Cardiac septum (tissue), 1 donor: Measurements from ENCODE around the gene SLC46A3. TPM values are rescaled to one million over a fixed set of nuclear protein-coding genes. Genes with fewer than 3 reads are reported as not detected.

ENCODE experiments used
- DNase-seq: peaks from one replicate; pipeline ENCODE4 v3.0.0-alpha.2; 2020; ENCODE audit warnings: low spot score
- intact Hi-C: fragments of 100-400 bp; cut with DNase I; formaldehyde crosslinking; loops from one replicate; pipeline ENCODE4 v1.14.0; 2022
- total RNA-seq: library from RNA; stranded (reverse); fragmentation: NEBNext Ultra II Directional; extraction: Animal tissue kit (Norgen Biotek cat#: 25700); gene quantifications from one replicate; pipeline ENCODE4 v1.2.1, GENCODE V29; 2021
- donor health status: DM: no; HTN: no; CAD: no.

Gene SLC46A3
- total RNA-seq, 1 donor from 2014 or later = 9.9 TPM

GRCh38 chr13:28650284-28650683, 68.5 kb downstream of the SLC46A3 start:
- intact Hi-C loops = no loop called here
- no peak for DNase-seq

Other genes starting within 250 kb of the SLC46A3 start
- gene FLT1, start 223.8 kb downstream of the SLC46A3 start, total RNA-seq = 53.4 TPM
- 82.8 TPM for gene POMP, start 59.8 kb downstream of the SLC46A3 start, total RNA-seq
- 81.4 TPM for gene MTUS2, start 101.4 kb upstream of the SLC46A3 start, total RNA-seq